GM04504 (cell line): ENCODE results near the gene GRIK1.

Source experiments
- DNase-seq: peaks from one replicate; pipeline ENCODE4 v3.0.0-alpha.2; 2012; ENCODE audit warnings: low read depth

The GRIK1 gene

DNA sequence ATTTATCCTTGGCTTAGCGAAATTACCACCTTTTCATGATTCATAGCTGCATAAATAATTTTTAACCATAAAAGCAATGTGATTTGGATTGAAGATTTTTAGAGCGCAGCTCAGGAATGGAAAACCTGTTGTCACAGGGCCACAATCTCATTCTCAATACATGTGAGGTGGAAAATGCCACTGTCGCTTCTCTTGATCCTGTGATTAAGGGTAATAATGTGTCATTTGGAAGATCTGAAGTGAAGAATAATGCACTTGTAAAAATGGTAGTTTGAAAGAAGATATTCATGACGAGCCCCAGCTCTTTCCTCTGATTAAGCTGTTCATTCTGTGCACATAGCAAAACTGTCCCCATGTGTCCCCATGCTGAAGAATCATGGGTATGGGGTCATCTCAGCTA lies 410.7 kb downstream of the GRIK1 start:
- no peak for DNase-seq

DNA sequence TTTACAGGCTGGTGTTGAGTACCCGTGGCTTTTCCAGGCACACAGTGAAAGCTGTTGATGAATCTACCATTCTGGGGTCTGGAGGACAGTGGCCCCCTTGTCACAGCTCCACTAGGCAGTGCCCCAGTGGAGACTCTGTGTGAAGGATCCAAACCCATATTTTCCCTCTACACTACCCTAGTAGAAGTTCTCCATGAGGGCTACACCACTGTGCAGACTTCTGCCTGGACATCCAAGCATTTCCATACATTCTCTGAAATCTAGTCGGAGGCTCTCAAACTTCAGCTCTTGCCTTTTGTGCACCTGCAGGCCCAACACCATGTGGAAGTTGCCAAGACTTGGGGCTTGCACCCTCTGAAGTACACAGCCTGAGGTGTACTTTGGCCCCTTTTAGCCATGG lies 413.3 kb downstream of the GRIK1 start:
- DNase-seq = no peak

DNA sequence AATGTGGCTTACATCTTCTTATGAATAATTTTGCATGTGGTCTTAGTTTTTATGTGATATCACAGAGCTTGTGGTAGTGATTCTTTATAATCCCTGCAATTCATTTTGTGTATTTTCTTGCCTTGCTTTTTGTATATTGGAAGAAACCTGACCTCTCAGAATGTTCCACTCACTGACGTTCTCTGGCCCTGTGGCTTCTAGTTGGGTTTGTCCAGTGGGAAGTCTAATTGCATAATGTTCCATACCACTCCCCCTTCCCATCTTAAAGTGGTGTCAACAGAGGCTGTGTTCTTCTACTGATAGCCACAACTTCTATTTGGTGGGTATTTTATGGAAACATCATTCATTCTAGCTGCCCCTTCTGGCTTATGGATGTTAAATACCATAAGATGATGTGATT lies 415.7 kb downstream of the GRIK1 start:
- DNase-seq = no peak

DNA sequence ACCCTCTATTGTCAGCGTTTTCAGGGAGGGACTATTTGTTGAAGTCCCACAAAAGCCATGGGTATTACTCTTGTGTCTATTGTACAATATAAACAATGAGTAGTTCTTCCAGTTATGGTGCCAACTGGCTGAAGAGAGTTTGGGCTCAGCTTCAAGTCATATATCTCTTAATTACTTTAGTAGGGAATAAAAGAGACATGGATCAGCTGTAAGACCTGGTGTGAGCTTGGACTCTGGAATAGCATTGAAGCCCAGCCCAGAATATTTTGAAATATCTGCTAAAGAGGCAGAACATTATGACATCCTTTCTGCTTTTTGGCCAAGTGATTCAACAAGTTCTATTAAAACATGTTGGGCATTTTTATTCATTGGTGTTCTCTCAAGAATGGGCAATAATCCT lies 416.1 kb downstream of the GRIK1 start:
- DNase-seq = peak; percentile 58

DNA sequence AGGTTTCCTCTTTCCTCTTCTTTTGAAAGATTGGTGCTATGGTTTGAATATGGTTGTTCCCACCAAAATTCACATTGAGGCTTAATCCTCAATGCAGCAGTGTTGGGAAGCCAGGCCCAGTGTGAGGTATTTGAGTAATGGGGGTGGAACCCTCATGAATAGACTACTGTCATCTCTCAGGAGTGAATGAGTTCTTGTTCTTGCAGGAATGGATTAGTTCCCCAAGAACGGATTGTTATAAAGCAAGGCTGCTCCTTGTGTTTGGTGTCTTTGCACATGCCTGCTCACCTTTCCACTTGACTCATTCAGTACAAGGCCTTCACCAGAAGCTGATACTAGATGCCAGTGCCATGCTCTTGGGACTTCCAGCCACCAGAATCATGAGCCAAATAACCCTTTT lies 417.9 kb downstream of the GRIK1 start:
- DNase-seq = no peak

DNA sequence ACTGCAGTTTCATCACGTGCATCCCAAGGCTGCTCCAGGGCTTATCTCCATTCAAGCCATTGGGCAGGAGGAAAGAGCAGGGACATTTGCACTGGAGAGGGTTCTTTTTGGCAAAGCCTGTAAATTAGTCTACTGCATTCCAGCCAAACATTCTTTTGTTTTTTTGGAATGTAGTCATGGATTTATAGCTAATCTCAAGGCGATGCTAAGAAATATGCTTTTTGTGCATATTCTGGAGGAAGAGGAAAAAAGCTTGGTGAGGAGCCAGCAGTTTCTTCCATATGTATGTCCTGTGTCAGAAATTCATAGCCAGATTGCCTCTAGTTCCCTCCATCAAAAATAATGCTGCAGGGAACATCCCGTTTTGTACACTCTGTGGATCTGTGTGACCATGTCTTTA lies 419.6 kb downstream of the GRIK1 start:
- no peak for DNase-seq

DNA sequence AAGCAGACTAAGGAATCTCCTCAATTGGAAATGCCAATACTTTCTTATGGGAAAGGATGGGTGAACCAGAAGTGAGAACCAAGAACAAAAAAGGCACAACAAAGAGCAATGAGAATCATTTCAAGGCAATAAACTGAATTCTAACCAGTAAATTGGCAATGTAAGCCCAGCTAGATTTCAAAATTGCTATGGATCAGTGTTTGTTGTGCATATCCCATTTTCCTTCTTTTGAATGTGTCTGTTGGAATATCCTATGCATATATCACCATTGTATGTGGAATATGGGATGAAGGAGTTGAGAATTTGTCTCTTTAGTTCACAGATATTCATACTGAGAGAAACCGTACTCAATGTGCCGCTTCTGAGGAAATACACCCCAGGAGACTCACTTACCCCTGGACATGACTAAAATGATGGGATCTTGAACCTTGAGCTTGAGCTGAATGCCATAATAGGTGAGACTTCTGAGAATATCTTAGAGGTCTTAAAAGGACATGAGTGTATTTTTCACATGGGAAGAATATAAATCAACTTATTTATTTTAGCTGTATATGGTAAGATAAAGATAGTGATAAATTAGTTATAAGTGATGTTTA lies 425.0 kb downstream of the GRIK1 start:
- no peak for DNase-seq

DNA sequence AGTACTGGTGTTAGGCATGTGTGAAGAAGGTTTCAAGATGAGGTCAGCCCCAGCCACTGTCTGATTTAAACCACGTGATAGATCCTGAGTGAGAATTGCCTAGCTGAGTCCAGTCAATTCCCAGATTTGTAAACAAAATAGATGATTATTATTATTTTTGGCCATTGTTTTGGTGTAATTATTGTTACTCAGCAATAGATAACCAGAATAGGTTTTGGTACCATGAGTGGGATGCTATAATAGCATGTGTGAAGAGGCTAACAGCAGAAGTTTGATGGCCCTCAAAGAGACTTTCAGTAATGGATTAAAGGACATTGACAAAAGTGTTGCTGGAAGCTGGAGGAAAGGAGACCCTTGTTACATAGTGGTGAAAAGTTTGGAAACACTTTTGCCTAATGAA lies 426.3 kb downstream of the GRIK1 start:
- DNase-seq = no peak

DNA sequence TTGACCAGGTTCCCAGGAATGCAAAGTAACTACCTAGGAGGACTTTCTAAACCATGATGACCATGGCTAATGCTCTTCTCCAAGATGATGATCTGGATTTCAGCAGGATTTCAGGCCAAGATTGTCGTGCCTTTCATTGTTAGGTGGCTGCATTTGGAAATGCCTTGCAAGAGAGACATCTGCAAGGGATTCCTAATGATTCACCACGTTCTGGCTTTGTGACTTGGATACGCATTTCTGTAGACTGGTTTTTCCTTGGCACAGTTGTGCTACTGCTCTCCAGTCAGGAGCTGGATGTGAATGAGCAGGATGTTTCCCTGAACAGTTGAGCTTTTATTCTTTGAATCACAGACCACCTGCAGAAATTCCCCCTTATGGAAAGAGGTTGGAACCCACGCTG lies 428.7 kb downstream of the GRIK1 start:
- no peak for DNase-seq

DNA sequence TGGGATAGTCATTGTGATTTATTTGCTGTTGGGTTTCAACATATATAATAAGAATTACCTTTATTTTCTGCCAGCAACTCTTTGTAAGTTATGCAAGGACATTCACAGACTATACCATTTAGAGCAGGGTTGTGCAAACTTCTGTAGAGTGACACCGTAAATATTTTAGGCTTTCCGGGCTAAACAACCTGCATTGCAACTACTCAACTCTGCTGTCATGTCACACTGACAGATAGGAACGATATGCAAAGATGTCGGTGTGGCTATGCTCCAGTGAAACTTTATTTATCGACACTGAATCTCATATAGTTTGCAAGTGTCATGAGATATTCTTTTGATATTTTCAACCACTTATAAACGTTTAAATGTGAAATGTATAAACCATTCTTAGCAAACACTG lies 430.7 kb downstream of the GRIK1 start:
- no peak for DNase-seq

DNA sequence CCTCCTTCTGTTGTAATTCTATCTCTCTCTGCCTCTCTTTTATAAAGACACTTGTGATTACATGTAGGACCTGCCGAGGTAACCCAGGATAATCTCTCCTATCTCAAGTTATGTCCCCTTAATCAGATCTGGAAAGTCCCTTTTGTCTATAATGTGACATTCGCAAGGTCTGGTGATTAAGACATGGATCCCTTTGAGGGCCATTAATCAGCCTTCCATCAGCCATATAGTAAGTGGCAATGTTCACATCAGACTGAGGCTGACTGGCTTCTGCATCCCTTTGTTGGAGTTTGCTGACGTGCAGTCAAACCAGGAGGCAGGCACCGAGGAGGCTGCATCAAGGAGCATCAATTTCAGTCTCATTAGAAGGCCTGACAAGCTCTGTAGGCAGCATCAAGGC lies 431.5 kb downstream of the GRIK1 start:
- DNase-seq = no peak

DNA sequence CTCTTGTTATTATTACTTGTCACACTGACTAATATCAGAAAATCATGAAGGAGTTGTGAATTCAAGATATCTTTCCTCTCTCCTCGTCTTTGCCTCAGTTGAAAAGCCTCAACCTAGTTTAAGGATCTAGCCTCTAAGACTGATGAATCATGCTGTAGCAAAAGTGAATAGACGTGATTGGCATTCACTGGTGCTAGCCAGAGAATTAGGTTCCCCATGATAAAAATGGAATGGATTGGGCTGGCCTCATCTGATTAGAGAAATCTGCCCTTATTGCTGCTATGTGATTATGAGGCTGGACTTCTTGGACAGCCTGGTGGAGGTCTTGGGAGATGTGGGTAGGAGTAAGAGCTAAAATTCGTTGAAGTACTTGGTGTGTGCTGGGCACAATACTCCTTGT lies 432.8 kb downstream of the GRIK1 start:
- no peak for DNase-seq

DNA sequence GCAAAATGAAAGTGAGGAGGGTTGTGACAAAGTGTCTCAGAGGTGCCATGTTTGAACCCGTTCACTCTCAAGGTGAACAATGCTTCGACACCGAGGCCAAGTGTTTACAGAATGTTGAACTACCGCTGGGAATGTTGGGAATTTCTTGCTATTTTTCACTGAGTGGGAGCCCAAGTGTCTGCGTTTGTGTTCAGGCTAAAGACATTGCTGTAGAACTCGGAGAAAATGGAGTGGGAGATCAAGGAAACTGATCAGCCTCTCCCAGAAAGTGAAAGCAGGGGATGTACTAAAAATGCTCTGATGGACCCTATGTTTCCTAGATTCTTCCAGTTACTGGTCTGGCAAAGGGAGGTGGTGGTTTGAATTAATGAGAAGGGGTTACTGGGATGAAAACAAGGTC lies 433.6 kb downstream of the GRIK1 start:
- no peak for DNase-seq

DNA sequence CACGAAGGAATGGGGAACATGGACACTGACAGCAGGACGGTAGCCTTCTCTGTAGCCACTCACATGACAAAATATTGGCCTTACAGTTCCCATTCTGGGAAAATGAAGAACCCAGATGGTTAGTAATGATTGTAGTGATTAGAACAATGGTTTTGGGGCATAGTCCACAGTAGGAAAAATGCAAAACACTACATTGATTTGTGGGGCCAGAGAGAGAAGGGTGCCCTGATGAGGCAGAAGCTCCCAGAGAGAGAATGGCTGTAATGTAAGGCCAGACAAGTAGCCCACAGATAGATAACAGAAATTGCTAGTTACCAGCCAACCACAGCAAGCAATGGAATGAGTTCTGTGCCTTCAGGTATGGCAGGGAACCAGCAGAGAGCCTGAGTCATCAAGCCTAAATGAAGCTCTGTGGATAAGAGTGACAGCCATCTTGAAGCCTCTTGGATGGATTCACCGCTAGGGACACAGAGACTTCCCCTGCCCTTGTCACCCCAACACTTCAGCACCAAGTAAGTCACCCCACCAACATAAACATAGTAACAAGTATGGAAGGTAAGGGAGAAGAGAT lies 435.0 kb downstream of the GRIK1 start:
- no peak for DNase-seq

DNA sequence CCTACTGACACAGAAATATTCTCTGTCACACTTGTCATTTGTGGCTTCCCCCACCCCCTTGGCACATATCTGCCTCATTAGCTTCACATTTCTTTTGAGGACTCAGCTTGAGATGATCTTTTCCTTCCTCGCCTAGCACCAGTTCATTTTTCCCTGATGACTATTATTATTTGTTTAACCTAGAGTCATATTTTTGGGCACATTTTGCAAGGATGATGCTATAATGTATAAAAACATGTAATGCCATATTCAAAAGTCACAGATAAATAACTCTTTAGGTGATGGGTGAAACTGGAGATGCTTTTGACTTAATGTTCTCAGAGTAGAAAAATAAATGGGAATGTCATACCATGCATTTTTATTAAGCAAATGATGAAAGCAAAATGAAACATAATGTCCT lies 438.3 kb downstream of the GRIK1 start:
- no peak for DNase-seq

DNA sequence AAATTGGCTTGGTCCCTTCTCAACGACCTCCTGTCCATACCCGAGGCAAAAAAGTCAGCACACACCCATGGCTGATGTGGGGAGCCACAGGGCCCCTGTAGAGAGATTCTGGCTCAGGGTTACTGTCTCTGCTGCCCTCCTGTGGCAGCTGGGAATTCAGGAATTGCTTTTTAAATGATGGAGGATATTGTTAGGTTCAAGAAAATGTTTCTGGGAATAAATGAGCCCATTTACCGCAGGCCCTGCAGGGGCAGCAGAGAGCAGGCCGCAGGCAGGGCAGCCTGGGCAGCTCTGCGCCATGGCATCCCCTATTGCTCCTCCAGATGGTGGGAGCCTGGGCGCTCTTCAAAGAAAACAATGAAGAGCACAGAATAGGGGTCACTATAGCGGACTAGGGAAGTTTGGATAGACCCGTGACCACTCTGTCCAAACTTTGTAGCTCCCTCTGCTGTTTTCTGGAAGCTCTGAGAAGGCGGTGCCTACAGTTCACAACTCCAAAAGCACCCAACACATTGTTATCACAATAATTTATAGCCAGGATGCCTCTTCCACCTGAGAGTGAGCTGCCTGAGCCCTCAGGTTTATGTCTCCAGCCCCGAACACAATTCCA lies 440.0 kb downstream of the GRIK1 start:
- DNase-seq = no peak

DNA sequence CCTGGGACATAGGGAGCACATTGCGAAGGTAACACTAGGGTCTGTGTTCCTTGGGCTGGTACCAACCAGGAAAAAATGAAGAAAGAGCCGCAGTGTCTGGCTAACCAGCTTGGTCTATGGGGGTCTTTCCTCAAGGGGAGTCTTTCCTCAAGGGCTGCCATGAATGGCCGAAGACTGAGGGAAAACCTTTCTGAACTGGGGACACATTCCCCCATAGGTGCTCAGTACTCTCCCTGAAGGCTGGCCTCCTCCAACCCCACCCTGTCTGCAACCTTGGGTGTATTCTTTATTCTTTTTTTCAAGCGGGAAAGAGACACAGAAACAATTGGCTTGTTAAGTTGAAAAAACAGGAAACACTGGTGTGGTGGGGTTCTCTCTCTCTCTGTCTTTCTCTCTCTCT lies 440.6 kb downstream of the GRIK1 start:
- DNase-seq = no peak

DNA sequence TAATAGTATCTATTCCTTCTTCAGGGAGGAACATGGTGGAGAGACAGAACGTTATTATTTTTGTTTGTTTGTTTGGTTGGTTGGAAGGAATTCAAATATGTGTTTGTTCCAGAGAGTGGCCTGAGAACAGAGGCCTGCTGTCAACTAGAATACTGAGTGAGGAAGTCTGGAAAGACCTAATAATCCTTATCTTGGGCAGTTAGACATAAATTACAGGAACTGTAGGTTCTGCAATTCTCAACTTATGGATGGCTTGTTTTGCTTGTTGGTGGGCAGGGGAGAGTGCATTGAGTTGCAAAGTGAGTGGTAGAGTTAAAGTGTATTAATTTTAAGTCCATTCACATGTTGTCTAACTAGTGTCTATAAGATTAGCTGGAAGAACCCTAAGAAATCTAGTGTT lies 443.5 kb downstream of the GRIK1 start:
- no peak for DNase-seq

DNA sequence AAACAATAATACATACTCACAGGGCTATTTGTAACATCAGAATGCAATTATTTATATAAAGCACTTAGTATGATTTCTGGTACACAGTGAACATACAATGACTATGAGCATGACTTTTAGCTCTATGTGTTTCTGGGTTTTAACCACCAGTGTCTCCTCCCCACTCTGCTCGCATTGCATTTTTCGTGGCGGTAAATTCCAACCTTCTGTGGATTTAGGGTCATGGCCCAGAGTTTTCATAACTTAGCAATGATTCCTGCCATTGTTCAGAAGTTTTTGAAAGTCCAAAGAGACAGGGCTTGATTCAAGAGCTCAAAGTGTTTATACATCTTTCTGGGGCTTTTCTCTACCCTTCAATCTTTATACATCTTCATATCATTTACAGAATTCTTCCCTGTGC lies 449.8 kb downstream of the GRIK1 start:
- no peak for DNase-seq

DNA sequence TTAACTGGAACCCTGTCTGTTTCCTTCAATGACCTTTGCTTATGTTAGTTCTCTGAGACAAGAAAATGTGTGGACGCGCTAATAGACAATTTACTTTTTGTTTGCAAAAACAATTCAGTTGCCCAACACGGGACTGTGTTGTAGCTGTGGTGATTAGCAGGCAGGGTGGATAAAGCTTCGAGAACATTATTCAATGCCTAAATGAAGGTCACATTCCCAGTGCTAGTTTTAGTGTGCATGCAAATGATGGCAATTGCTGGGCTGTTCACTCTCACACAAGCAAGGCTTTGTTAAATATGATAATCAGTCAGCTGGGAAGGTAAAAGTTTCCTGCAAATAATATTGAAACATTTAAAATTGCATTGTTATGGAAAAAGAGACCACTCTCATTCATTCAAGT lies 452.6 kb downstream of the GRIK1 start:
- DNase-seq = no peak
